Neural progenitor cell (in vitro differentiated cells): ENCODE results near the gene UBE2QL1. TPM values are rescaled to one million over a fixed set of nuclear protein-coding genes. Genes with fewer than 3 reads are reported as not detected.

Source experiments
- DNase-seq: peaks from one replicate; pipeline ENCODE4 v3.0.0-alpha.2; 2016; ENCODE audit warnings: low spot score
- H2AFZ ChIP-seq: fragments of 200-600 bp; sonication (generic); replicated peaks from 2 replicates; pipeline ENCODE4 v1.6.1; 2016; ENCODE audit warnings: antibody characterized with exemption
- H3F3A ChIP-seq: fragments of 200-600 bp; sonication (generic); 2 replicates; pipeline ENCODE4 v1.6.1; 2016; ENCODE audit warnings: antibody characterized with exemption, low read depth
- H3K27ac ChIP-seq: fragments of 200-600 bp; sonication (generic); 2 replicates; pipeline ENCODE4 v1.5.1; 2016; ENCODE audit warnings: mild to moderate bottlenecking
- H3K27me3 ChIP-seq: fragments of 200-600 bp; sonication (generic); 2 replicates; pipeline ENCODE4 v1.6.1; 2016; ENCODE audit warnings: mild to moderate bottlenecking, moderate library complexity
- H3K36me3 ChIP-seq: fragments of 200-600 bp; sonication (generic); 2 replicates; pipeline ENCODE4 v1.5.1; 2016
- H3K4me1 ChIP-seq: fragments of 200-600 bp; sonication (generic); 2 replicates; pipeline ENCODE4 v1.6.1; 2016; ENCODE audit warnings: mixed run types
- H3K4me2 ChIP-seq: fragments of 200-600 bp; sonication (generic); 2 replicates; pipeline ENCODE4 v1.6.1; 2016
- H3K4me3 ChIP-seq: fragments of 200-600 bp; sonication (generic); 2 replicates; pipeline ENCODE4 v1.5.1; 2016
- H3K79me2 ChIP-seq: fragments of 200-600 bp; sonication (generic); 2 replicates; pipeline ENCODE4 v1.6.1; 2016; ENCODE audit warnings: low read depth
- H3K9ac ChIP-seq: fragments of 200-600 bp; sonication (generic); 2 replicates; pipeline ENCODE4 v1.6.1; 2016
- H3K9me3 ChIP-seq: fragments of 200-600 bp; sonication (generic); 2 replicates; pipeline ENCODE4 v1.5.1; 2016; ENCODE audit warnings: low read depth
- H4K20me1 ChIP-seq: fragments of 200-600 bp; sonication (generic); 2 replicates; pipeline ENCODE4 v1.6.1; 2016; ENCODE audit warnings: low read depth
- H3K27ac Mint-ChIP-seq: 3 replicates; pipeline ENCODE4 v1.8.0; 2021; ENCODE audit warnings: mixed read lengths
- H3K27me3 Mint-ChIP-seq: 2 replicates; pipeline ENCODE4 v1.8.0; 2022; ENCODE audit warnings: low read depth, mild to moderate bottlenecking, inconsistent platforms, moderate library complexity, mixed read lengths; ENCODE audit not compliant: insufficient read depth
- H3K36me3 Mint-ChIP-seq: 3 replicates; pipeline ENCODE4 v1.8.0; 2021; ENCODE audit warnings: mixed read lengths
- H3K4me1 Mint-ChIP-seq: 3 replicates; pipeline ENCODE4 v1.8.0; 2021; ENCODE audit warnings: mixed read lengths
- H3K4me3 Mint-ChIP-seq: 3 replicates; pipeline ENCODE4 v1.8.0; 2021; ENCODE audit warnings: mild to moderate bottlenecking, moderate library complexity, mixed read lengths
- H3K9me3 Mint-ChIP-seq: 3 replicates; pipeline ENCODE4 v1.8.0; 2020; ENCODE audit warnings: mixed read lengths
- CTCF ChIP-seq: fragments of 200-600 bp; sonication (generic); IDR thresholded peaks from 2 replicates; pipeline ENCODE4 v1.5.1; 2017; ENCODE audit warnings: antibody characterized with exemption, mild to moderate bottlenecking
- EZH2 ChIP-seq: fragments of 200-600 bp; sonication (generic); IDR thresholded peaks from 2 replicates; pipeline ENCODE4 v1.6.1; 2017; ENCODE audit warnings: antibody characterized with exemption, mild to moderate bottlenecking, moderate library complexity
- EZH2phosphoT487 ChIP-seq: fragments of 200-600 bp; sonication (generic); IDR thresholded peaks from 2 replicates; pipeline ENCODE4 v1.6.1; 2017; ENCODE audit warnings: antibody characterized with exemption
- total RNA-seq: library from RNA; depleted of rRNA; stranded (reverse); fragments of >200 nt; gene quantifications from 2 replicates; pipeline ENCODE4 v1.2.3, GENCODE V29; 2015; ENCODE audit warnings: low replicate concordance

Gene UBE2QL1
- total RNA-seq, 1 donor from 2014 or later, result 0.30 TPM

GRCh38 chr5:6495433-6496206 is 47.0 kb downstream of the UBE2QL1 start:
- H4K20me1 ChIP-seq, result no peaks in the 10 kb centered on the region
- Mint-ChIP-seq H3K9me3 (no peaks in the 10 kb centered on the region), H3K36me3 (no peaks in the 10 kb centered on the region), H3K4me3 (no peak overlapping the region), H3K27ac (peak overlapping the region; percentile 33), H3K27me3 (peaks cover 5% of the 10 kb centered on the region), H3K4me1 (peaks cover 27% of the 10 kb centered on the region)
- H3K79me2 ChIP-seq, result no peaks in the 10 kb centered on the region
- H3K9ac ChIP-seq, result no peak overlapping the region
- TF ChIP-seq EZH2phosphoT487 (no peak), CTCF (no peak), EZH2 (no peak)
- H3K4me2 ChIP-seq, result no peak overlapping the region
- H3K9me3 ChIP-seq, result no peaks in the 10 kb centered on the region
- H3F3A ChIP-seq, result no peaks in the 10 kb centered on the region
- peaks cover 49% of the 10 kb centered on the region for H3K27me3 ChIP-seq
- DNase-seq, result no peak
- H3K36me3 ChIP-seq, result no peaks in the 10 kb centered on the region
- no peak overlapping the region for H3K4me3 ChIP-seq
- no peak overlapping the region for H3K27ac ChIP-seq
- H2AFZ ChIP-seq, result no peak overlapping the region
- H3K4me1 ChIP-seq, result no peaks in the 10 kb centered on the region

GRCh38 chr5:6496207-6496584 is 47.5 kb downstream of the UBE2QL1 start:
- Histone ChIP-seq H3K9ac (no peak overlapping the region), H2AFZ (no peak overlapping the region), H3K36me3 (no peaks in the 10 kb centered on the region), H3K27me3 (peaks cover 43% of the 10 kb centered on the region), H3K4me1 (no peaks in the 10 kb centered on the region), H3F3A (no peaks in the 10 kb centered on the region), H3K9me3 (no peaks in the 10 kb centered on the region), H3K4me2 (no peak overlapping the region), H3K4me3 (no peak overlapping the region), H3K79me2 (no peaks in the 10 kb centered on the region), H3K27ac (no peak overlapping the region), H4K20me1 (no peaks in the 10 kb centered on the region)
- H3K36me3 Mint-ChIP-seq, result no peaks in the 10 kb centered on the region
- no peaks in the 10 kb centered on the region for H3K9me3 Mint-ChIP-seq
- H3K4me3 Mint-ChIP-seq, result no peak overlapping the region
- no peak overlapping the region for H3K27ac Mint-ChIP-seq
- peaks cover 5% of the 10 kb centered on the region for H3K27me3 Mint-ChIP-seq
- no peak for DNase-seq
- peaks cover 22% of the 10 kb centered on the region for H3K4me1 Mint-ChIP-seq
- no peak for TF ChIP-seq EZH2
- no peak for TF ChIP-seq CTCF
- TF ChIP-seq EZH2phosphoT487, result no peak

DNA sequence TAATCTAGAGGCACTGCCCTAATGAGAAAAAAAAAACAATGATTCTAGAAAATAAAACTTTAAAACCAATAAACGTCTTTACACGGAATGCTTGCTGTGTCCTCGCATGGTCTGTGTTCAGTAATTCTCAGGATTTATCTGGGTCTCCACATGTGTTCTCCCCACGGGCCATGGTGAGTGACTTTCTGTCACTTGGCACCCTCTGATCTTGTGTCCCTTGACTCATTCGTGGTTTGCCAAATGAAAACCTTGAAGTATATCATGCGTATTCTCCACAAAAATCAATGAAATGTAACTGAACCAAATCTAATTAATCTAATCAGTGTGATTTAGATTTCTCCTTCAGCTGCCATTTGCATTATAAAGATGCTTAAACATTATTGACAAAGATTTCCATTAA is 48.0 kb downstream of the UBE2QL1 start:
- H3K4me3 ChIP-seq, result no peak overlapping the region
- Mint-ChIP-seq H3K27ac (no peak overlapping the region), H3K4me3 (no peak overlapping the region), H3K36me3 (no peaks in the 10 kb centered on the region), H3K4me1 (peaks cover 18% of the 10 kb centered on the region), H3K9me3 (no peaks in the 10 kb centered on the region), H3K27me3 (peaks cover 3% of the 10 kb centered on the region)
- H3K27me3 ChIP-seq, result peaks cover 39% of the 10 kb centered on the region
- no peak overlapping the region for H3K4me2 ChIP-seq
- H3K4me1 ChIP-seq, result no peaks in the 10 kb centered on the region
- H4K20me1 ChIP-seq, result no peaks in the 10 kb centered on the region
- TF ChIP-seq EZH2 (no peak), CTCF (no peak), EZH2phosphoT487 (no peak)
- H3K9me3 ChIP-seq, result no peaks in the 10 kb centered on the region
- H3K9ac ChIP-seq, result no peak overlapping the region
- H3F3A ChIP-seq, result no peaks in the 10 kb centered on the region
- DNase-seq, result no peak
- no peaks in the 10 kb centered on the region for H3K36me3 ChIP-seq
- H3K79me2 ChIP-seq, result no peaks in the 10 kb centered on the region
- H3K27ac ChIP-seq, result no peak overlapping the region
- H2AFZ ChIP-seq, result no peak overlapping the region
